ENCODE measurements around the gene TMEM186. TPM values are rescaled to one million over a fixed set of nuclear protein-coding genes. Genes with fewer than 3 reads are reported as not detected.

TMEM186 gene
- total RNA-seq, 2 experiments from 2014 or later = 15.3 to 15.4 TPM

DNA sequence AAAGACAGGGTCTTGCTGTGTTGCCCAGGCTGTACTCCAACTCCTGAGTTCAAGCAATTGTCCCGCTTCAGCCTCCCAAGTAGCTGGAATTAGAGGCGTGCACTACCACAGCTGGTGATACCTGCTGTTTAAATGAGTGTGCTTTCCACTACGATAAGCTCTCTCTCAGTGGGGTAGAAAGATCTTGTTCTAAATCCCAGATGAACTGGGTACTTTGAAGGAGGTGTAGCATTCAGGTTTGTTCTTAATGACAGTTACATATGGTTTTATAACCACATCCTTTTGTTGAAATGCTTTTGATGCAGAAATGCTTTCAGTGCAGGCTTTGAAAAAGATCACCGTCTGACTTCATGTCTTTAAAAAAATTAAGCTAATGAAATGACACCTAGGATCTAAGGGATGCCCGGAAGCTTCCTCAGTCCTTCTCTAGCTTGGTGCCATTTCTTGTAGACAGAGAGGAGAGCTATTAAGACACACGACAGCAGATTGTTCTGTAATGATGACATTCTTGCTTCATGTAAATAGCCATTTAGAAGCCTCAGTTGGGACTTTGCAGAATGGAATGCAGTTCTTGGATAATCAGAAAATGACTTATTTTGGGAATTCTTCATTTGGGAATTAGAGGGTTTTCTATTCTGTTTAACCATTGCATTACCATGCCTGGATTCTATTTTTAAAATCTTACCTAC is 19.7 kb upstream of the TMEM186 start:
- DNase-seq (no peak), ATAC-seq (peak; percentile 59)

DNA sequence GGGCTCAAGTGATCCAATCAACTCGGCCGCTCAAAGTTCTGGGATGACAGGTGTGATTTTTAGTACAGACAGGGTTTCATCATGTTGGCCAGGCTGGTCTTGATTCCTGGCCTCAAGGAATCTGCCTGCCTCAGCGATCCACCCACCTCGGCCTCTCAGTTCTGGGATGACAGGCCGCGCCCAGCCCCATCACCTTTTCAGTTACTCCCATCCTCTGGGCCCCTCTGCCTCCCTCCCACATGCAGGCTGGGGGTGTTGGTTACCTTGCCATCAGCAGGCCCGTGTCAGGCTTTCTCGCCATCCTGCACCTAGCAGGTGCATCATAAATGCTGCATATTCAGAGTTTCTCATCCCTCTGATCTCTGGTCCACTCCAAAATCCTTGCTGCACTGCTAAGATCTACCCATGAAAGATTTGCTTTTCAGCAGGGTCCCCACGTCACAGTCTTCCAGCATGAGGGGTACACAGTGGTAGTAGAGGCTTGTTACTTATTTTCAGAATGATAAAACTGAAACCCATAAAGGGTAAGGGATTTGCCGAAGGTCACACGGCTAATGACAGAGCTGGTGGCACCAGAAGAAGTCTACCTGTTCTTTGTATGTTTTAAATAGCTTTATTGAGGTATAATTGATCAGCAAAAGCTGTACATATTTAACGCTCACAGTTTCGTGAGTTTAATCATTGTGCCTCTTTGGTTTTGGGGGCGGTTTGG is 16.8 kb upstream of the TMEM186 start:
- Mint-ChIP-seq H3K27me3 (no peaks in the 10 kb centered on the region), H3K27ac (peak overlapping the region; percentile 73), H3K9me3 (no peaks in the 10 kb centered on the region), H3K36me3 (ENCODE audit: low read depth) (peaks cover 64% of the 10 kb centered on the region), H3K4me1 (ENCODE audit: low read depth) (peaks cover 37% of the 10 kb centered on the region), H3K4me3 (no peak overlapping the region)
- DNase-seq = peak; percentile 24
- ChIA-PET CTCF (no interaction called here), POLR2A (interaction anchor here (1.2 kb wide), 1 partner anchor 7 kb away, joined by 3 read pairs; no protein-coding TSS in a partner anchor)
- TF ChIP-seq, protein P1, sequence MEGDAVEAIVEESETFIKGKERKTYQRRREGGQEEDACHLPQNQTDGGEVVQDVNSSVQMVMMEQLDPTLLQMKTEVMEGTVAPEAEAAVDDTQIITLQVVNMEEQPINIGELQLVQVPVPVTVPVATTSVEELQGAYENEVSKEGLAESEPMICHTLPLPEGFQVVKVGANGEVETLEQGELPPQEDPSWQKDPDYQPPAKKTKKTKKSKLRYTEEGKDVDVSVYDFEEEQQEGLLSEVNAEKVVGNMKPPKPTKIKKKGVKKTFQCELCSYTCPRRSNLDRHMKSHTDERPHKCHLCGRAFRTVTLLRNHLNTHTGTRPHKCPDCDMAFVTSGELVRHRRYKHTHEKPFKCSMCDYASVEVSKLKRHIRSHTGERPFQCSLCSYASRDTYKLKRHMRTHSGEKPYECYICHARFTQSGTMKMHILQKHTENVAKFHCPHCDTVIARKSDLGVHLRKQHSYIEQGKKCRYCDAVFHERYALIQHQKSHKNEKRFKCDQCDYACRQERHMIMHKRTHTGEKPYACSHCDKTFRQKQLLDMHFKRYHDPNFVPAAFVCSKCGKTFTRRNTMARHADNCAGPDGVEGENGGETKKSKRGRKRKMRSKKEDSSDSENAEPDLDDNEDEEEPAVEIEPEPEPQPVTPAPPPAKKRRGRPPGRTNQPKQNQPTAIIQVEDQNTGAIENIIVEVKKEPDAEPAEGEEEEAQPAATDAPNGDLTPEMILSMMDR (IDR thresholded peaks at IDR 0.05) = no peak
- peak; percentile 37 for ATAC-seq
- intact Hi-C loops (cut with micrococcal nuclease) = no loop called here

More for the DNA sequence above, 19.7 kb upstream of the TMEM186 start:
- H3K27me3 Mint-ChIP-seq = no peaks in the 10 kb centered on the region
- no peaks in the 10 kb centered on the region for H3K9me3 Mint-ChIP-seq
- POLR2A ChIA-PET = interaction anchor here (0.8 to 1.2 kb wide), 3 partner anchors 12 to 52 kb away, joined by 3 to 4 read pairs (median 4); partner anchors contain the start of genes CARHSP1 and TMEM186
- TF ChIP-seq, protein P1 (IDR thresholded peaks at IDR 0.05) = no peak
- peak overlapping the region; percentile 73 for H3K27ac Mint-ChIP-seq
- H3K36me3 Mint-ChIP-seq (ENCODE audit: low read depth) = peaks cover 69% of the 10 kb centered on the region
- peaks cover 37% of the 10 kb centered on the region for H3K4me1 Mint-ChIP-seq (ENCODE audit: low read depth)
- H3K4me3 Mint-ChIP-seq = no peak overlapping the region
- CTCF ChIA-PET = interaction anchor here (0.9 to 1.2 kb wide), 3 partner anchors 16 to 245 kb away, joined by 3 read pairs; no protein-coding TSS in a partner anchor
- intact Hi-C loops (cut with micrococcal nuclease) = no loop called here

DNA sequence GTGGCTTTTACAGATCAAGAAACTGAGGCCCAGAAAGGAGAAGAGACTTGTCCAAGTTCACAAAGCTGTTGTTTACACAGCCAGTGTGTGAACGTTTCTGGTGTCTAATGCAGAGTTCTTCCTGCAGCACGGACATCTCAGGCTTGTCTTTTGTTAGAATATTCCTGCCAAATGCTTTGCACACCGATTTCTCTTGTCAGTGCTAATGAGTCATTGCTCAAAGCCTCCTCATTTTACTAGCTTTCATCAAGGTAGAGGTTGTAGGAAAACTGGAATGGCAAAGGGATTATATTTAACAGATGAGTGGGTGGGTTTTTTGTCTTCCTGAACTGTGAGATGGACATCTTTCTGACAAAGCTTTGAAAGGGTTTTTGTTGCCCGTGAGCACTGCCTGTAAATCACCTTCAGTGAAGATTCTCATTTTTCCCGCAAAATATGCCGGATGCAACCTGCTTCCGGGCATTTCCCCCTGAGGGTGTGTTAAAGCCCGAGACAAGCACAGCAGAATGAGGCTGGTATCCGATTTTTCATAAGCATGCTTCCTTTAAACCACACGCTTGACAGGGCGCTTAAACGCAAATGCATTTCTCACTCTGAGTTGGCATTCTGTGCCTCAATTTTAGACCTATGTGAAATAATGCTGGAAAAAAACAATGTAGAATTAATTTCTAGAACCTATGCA is 14.9 kb upstream of the TMEM186 start:
- ATAC-seq (no peak), DNase-seq (no peak)
- H3K27me3 Mint-ChIP-seq = no peaks in the 10 kb centered on the region
- CTCF ChIA-PET = interaction anchor here (0.7 to 1.4 kb wide), 2 partner anchors 12 to 68 kb away, joined by 3 to 4 read pairs; no protein-coding TSS in a partner anchor
- H3K9me3 Mint-ChIP-seq = no peaks in the 10 kb centered on the region
- POLR2A ChIA-PET = no interaction called here
- H3K4me1 Mint-ChIP-seq (ENCODE audit: low read depth) = peaks cover 32% of the 10 kb centered on the region
- H3K4me3 Mint-ChIP-seq = no peak overlapping the region
- TF ChIP-seq, protein P1 (IDR thresholded peaks at IDR 0.05) = no peak
- H3K27ac Mint-ChIP-seq = no peak overlapping the region
- peaks cover 64% of the 10 kb centered on the region for H3K36me3 Mint-ChIP-seq (ENCODE audit: low read depth)
- intact Hi-C loops (cut with micrococcal nuclease) = no loop called here

DNA sequence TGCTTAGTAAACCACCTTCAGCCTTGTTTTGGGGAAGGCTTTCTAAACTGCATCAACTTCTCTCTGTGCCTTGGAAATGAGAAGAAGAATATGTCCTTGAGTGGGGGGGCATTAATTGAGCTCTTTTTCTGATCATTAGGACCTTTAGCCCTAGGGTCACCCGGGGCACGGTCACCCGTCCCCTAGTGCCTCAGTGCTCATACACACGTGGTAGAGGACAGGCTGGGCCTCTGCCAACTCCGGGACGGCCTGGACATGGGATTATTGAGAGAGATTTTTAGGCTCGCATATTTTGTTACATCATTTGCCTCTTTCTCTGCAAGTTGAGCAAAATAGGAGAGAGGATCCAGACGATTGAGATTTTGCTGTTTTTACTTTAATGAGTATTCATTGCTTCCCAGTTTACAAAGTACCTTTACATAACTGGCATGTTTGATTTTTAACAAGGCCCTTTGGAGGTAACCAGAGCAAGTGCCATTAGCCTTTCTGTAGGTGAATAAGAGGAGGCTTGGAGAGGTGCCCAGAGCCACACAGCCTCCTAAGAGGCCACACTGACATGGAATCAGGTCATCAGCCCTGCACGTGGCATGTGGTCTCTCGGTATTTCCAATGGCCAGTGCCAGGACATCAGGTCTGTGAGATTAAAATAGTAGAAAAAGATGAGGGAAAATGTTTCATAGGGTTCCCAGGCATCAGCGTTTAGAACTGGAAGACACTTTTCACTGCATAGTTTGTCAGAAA is 11.3 kb upstream of the TMEM186 start:
- Mint-ChIP-seq H3K4me1 (ENCODE audit: low read depth) (peaks cover 10% of the 10 kb centered on the region), H3K27me3 (no peaks in the 10 kb centered on the region), H3K36me3 (ENCODE audit: low read depth) (peaks cover 59% of the 10 kb centered on the region), H3K27ac (no peak overlapping the region), H3K9me3 (no peaks in the 10 kb centered on the region), H3K4me3 (no peak overlapping the region)
- TF ChIP-seq, protein P1 (IDR thresholded peaks at IDR 0.05) = no peak
- intact Hi-C loops (cut with micrococcal nuclease) = no loop called here
- ChIA-PET CTCF (no interaction called here), POLR2A (interaction anchor here (1.0 to 1.1 kb wide), 2 partner anchors 43 to 59 kb away, joined by 3 read pairs; no protein-coding TSS in a partner anchor)
- DNase-seq = no peak
- no peak for ATAC-seq

All from activated CD8-positive, alpha-beta T cell treated with anti-CD3 and anti-CD28 coated beads for 36 hours (primary cell).